Omental fat pad (tissue), 4 donors: ENCODE measurements around the gene COL17A1. TPM values are rescaled to one million over a fixed set of nuclear protein-coding genes. Genes with fewer than 3 reads are reported as not detected.

ENCODE experiments used
- ATAC-seq: fragments of 150-250 bp; one replicate; pipeline ENCODE4 v1.9.1; 2016; ENCODE audit warnings: mild to moderate bottlenecking, moderate library complexity; ENCODE audit not compliant: low FRiP score
- DNase-seq: peaks from one replicate; pipeline ENCODE4 v3.0.0-alpha.2; 2019; ENCODE audit warnings: low spot score
- CTCF ChIP-seq, 3 donors: fragments of 450-650 bp; IDR thresholded peaks; one replicate each; pipeline ENCODE4 v1.5.1; 2016 to 2017; ENCODE audit warnings: antibody characterized with exemption in 3 of 3, mild to moderate bottlenecking in 3 of 3, moderate library complexity in 2 of 3
- total RNA-seq, 4 donors: library from RNA; depleted of rRNA; stranded (reverse); fragments of >200 nt; gene quantifications; one replicate each; pipeline ENCODE4 v1.1.0, GENCODE V29; 2016

COL17A1 gene
- total RNA-seq, 4 donors from 2014 or later: 0.13 to 2.2 (median 1.2) TPM

DNA sequence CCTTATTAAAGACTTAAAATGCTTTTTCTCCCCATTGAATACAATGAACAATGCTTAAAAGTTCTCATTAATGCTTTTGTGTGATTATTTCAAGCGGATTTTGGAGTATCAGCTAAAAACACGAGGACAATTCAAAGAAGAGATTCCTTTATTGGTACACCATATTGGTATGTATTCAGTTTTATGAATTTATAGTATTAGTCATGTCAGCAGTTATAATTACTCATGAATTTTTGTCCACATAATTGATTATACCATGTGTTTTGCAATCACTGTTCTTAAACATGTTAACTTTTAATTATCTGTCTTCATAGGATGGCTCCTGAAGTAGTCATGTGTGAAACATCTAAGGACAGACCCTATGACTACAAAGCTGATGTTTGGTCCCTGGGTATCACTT lies 86.9 kb downstream of the COL17A1 start:
- no peak for ATAC-seq
- DNase-seq: no peak
- no peak for TF ChIP-seq CTCF (IDR thresholded peaks at IDR 0.05)

- ATAC-seq (no peak), DNase-seq (no peak)
- TF ChIP-seq CTCF (IDR thresholded peaks at IDR 0.05): no peak
Observed at GRCh38 chr10:103995134-103995533, 90.5 kb downstream of the COL17A1 start.

GRCh38 chr10:103991393-103992128 lies 94.1 kb downstream of the COL17A1 start:
- no peak for ATAC-seq
- TF ChIP-seq CTCF (IDR thresholded peaks at IDR 0.05): no peak
- DNase-seq: no peak

- DNase-seq: no peak
- no peak for ATAC-seq
- TF ChIP-seq CTCF (IDR thresholded peaks at IDR 0.05): no peak
Observed at GRCh38 chr10:103990531-103990930, 95.1 kb downstream of the COL17A1 start.

DNA sequence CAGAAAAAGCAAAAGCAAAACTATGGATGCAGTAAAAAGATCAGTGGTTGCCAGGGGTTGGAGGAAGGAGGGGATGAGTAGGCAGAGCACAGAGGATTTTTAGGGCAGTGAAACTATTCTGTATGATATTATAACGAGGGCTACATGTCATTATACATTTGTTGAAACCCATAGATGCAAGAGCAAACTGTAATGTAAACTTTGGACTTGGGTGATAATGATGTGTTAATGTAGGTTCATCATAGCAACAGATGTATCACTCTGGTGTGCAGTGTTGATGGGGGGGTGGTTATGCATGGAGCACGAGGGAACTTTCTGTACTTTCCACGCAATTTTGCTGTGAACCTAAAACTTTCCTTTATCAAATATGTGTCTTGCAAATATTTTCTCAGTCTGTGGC lies 95.6 kb downstream of the COL17A1 start:
- no peak for TF ChIP-seq CTCF (IDR thresholded peaks at IDR 0.05)
- no peak for ATAC-seq
- DNase-seq: no peak

GRCh38 chr10:103986360-103986759 lies 99.3 kb downstream of the COL17A1 start:
- DNase-seq (no peak), ATAC-seq (no peak)
- TF ChIP-seq CTCF (IDR thresholded peaks at IDR 0.05): no peak

DNA sequence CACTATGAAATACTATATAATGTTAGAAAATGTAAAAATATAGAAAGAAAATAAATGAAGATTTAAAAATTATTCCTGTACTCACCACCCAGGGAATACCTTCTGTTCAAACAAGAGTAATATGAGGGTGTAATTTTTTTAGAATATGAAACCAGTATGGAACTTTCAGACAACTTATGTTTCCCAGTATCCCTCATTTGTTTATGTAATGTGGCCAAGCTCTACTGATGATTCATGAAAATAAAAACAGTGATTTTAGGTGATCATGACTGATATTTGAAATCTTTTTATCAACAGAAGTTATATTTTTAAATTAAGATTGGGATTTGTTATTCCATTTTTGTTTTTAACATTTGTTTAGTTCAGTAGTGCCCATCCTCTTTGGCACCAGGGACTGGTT lies 100.0 kb downstream of the COL17A1 start:
- no peak for TF ChIP-seq CTCF (IDR thresholded peaks at IDR 0.05)
- ATAC-seq (no peak), DNase-seq (no peak)
